Measurements from ENCODE around the gene COL9A3.

- TF ChIP-seq EGR1 (IDR thresholded peaks at IDR 0.05) (no peak), RAD21 (IDR thresholded peaks at IDR 0.05; ENCODE audit: low read depth) (no peak), EP300 (IDR thresholded peaks at IDR 0.05; ENCODE audit: borderline replicate concordance) (no peak), NFIC (IDR thresholded peaks at IDR 0.05) (no peak), TAF1 (IDR thresholded peaks at IDR 0.05; ENCODE audit: low read depth) (no peak), ZBTB7A (IDR thresholded peaks at IDR 0.05; ENCODE audit: low read depth) (no peak), CREB1 (IDR thresholded peaks at IDR 0.05; ENCODE audit: low read depth) (no peak), TEAD4 (IDR thresholded peaks at IDR 0.05) (no peak), TCF12 (IDR thresholded peaks at IDR 0.05; ENCODE audit: low read depth) (no peak), YY1 (IDR thresholded peaks at IDR 0.05; ENCODE audit: low read depth) (no peak), CEBPB (IDR thresholded peaks at IDR 0.05) (no peak)
- TF ChIP-seq, protein P1, sequence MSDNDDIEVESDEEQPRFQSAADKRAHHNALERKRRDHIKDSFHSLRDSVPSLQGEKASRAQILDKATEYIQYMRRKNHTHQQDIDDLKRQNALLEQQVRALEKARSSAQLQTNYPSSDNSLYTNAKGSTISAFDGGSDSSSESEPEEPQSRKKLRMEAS (IDR thresholded peaks at IDR 0.05) = no peak
- TF ChIP-seq, protein P2, sequence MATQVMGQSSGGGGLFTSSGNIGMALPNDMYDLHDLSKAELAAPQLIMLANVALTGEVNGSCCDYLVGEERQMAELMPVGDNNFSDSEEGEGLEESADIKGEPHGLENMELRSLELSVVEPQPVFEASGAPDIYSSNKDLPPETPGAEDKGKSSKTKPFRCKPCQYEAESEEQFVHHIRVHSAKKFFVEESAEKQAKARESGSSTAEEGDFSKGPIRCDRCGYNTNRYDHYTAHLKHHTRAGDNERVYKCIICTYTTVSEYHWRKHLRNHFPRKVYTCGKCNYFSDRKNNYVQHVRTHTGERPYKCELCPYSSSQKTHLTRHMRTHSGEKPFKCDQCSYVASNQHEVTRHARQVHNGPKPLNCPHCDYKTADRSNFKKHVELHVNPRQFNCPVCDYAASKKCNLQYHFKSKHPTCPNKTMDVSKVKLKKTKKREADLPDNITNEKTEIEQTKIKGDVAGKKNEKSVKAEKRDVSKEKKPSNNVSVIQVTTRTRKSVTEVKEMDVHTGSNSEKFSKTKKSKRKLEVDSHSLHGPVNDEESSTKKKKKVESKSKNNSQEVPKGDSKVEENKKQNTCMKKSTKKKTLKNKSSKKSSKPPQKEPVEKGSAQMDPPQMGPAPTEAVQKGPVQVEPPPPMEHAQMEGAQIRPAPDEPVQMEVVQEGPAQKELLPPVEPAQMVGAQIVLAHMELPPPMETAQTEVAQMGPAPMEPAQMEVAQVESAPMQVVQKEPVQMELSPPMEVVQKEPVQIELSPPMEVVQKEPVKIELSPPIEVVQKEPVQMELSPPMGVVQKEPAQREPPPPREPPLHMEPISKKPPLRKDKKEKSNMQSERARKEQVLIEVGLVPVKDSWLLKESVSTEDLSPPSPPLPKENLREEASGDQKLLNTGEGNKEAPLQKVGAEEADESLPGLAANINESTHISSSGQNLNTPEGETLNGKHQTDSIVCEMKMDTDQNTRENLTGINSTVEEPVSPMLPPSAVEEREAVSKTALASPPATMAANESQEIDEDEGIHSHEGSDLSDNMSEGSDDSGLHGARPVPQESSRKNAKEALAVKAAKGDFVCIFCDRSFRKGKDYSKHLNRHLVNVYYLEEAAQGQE (IDR thresholded peaks at IDR 0.05; ENCODE audit: low read depth) = no peak
- TF ChIP-seq, protein P3, sequence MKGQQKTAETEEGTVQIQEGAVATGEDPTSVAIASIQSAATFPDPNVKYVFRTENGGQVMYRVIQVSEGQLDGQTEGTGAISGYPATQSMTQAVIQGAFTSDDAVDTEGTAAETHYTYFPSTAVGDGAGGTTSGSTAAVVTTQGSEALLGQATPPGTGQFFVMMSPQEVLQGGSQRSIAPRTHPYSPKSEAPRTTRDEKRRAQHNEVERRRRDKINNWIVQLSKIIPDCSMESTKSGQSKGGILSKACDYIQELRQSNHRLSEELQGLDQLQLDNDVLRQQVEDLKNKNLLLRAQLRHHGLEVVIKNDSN (IDR thresholded peaks at IDR 0.05) = no peak
These were observed 24.9 kb downstream of the COL9A3 start for GRCh38 chr20:62841705-62842212.
